H9 (cell line): ENCODE data around the gene SFRP5. TPM values are rescaled to one million over a fixed set of nuclear protein-coding genes. Genes with fewer than 3 reads are reported as not detected.

Experiments used
- DNase-seq: peaks from one replicate; pipeline ENCODE4 v3.0.0-alpha.2; 2017
- H2AFZ ChIP-seq: one replicate; pipeline ENCODE4 v1.6.1; 2013; ENCODE audit warnings: mild to moderate bottlenecking, low read length, control low read depth, moderate library complexity
- H2AK5ac ChIP-seq: 2 replicates; pipeline ENCODE4 v1.6.1; 2013; ENCODE audit warnings: low read length, control low read depth, mixed read lengths; ENCODE audit not compliant: insufficient read length
- H2BK120ac ChIP-seq: one replicate; pipeline ENCODE4 v1.6.1; 2013; ENCODE audit warnings: low read depth, mild to moderate bottlenecking, low read length, control low read depth, inconsistent platforms; ENCODE audit not compliant: poor library complexity, severe bottlenecking
- H2BK12ac ChIP-seq: 2 replicates; pipeline ENCODE4 v1.6.1; 2013; ENCODE audit warnings: low read length, control low read depth, mixed read lengths, low read depth; ENCODE audit not compliant: insufficient read length
- H2BK15ac ChIP-seq: 2 replicates; pipeline ENCODE4 v1.6.1; 2013; ENCODE audit warnings: low read depth, low read length, control low read depth
- H2BK20ac ChIP-seq: one replicate; pipeline ENCODE4 v1.6.1; 2013; ENCODE audit warnings: low read depth, mild to moderate bottlenecking, low read length, control low read depth, inconsistent platforms; ENCODE audit not compliant: poor library complexity, severe bottlenecking
- H2BK5ac ChIP-seq: 2 replicates; pipeline ENCODE4 v1.6.1; 2013; ENCODE audit warnings: low read length, control low read depth, mixed read lengths; ENCODE audit not compliant: insufficient read length
- H3K14ac ChIP-seq: 2 replicates; pipeline ENCODE4 v1.6.1; 2013; ENCODE audit warnings: low read length, control low read depth; ENCODE audit not compliant: insufficient read depth
- H3K18ac ChIP-seq: 2 replicates; pipeline ENCODE4 v1.6.1; 2013; ENCODE audit warnings: low read depth, mild to moderate bottlenecking, mixed read lengths, low read length, control low read depth; ENCODE audit not compliant: insufficient read length
- H3K23ac ChIP-seq: 2 replicates; pipeline ENCODE4 v1.6.1; 2013; ENCODE audit warnings: low read length, control low read depth, mixed read lengths, low read depth; ENCODE audit not compliant: insufficient read length
- H3K23me2 ChIP-seq: 2 replicates; pipeline ENCODE4 v1.6.1; 2013; ENCODE audit warnings: low read depth, mild to moderate bottlenecking, mixed read lengths, low read length, control low read depth; ENCODE audit not compliant: insufficient read length, poor library complexity, severe bottlenecking
- H3K27ac ChIP-seq: 2 replicates; pipeline ENCODE4 v1.5.1; 2013; ENCODE audit warnings: low read length, control low read depth, mixed read lengths, low read depth; ENCODE audit not compliant: insufficient read length
- H3K27me3 ChIP-seq: 2 replicates; pipeline ENCODE4 v1.6.1; 2013; ENCODE audit warnings: low read length, control low read depth, inconsistent platforms; ENCODE audit not compliant: insufficient read depth
- H3K4ac ChIP-seq: 2 replicates; pipeline ENCODE4 v1.6.1; 2013; ENCODE audit warnings: low read depth, mild to moderate bottlenecking, control low read depth, inconsistent platforms, low read length, moderate library complexity
- H3K4me1 ChIP-seq: 2 replicates; pipeline ENCODE4 v1.6.1; 2013; ENCODE audit warnings: low read length, control low read depth, inconsistent platforms; ENCODE audit not compliant: insufficient read depth
- H3K4me2 ChIP-seq: 2 replicates; pipeline ENCODE4 v1.6.1; 2013; ENCODE audit warnings: low read length, control low read depth, mixed read lengths; ENCODE audit not compliant: insufficient read length, insufficient read depth
- H3K56ac ChIP-seq: 2 replicates; pipeline ENCODE4 v1.6.1; 2013; ENCODE audit warnings: low read depth, mild to moderate bottlenecking, mixed read lengths, low read length, control low read depth; ENCODE audit not compliant: insufficient read length
- H3K79me1 ChIP-seq: 2 replicates; pipeline ENCODE4 v1.6.1; 2013; ENCODE audit warnings: low read depth, mild to moderate bottlenecking, moderate library complexity, low read length, control low read depth, inconsistent platforms; ENCODE audit not compliant: insufficient read depth, poor library complexity, severe bottlenecking
- H3K79me2 ChIP-seq: 2 replicates; pipeline ENCODE4 v1.6.1; 2013; ENCODE audit warnings: low read length, control low read depth, inconsistent platforms; ENCODE audit not compliant: insufficient read depth
- H3K9ac ChIP-seq: 2 replicates; pipeline ENCODE4 v1.6.1; 2013; ENCODE audit warnings: low read length, control low read depth, mixed read lengths; ENCODE audit not compliant: insufficient read length; ENCODE audit errors: extremely low read depth
- H3K9me3 ChIP-seq: one replicate; pipeline ENCODE4 v1.6.1; 2013; ENCODE audit warnings: low read depth, low read length, inconsistent platforms; ENCODE audit not compliant: control insufficient read depth
- H3T11ph ChIP-seq: one replicate; pipeline ENCODE4 v1.6.1; 2013; ENCODE audit warnings: mild to moderate bottlenecking, low read length, control low read depth, inconsistent platforms
- H4K20me1 ChIP-seq: one replicate; pipeline ENCODE4 v1.6.1; 2013; ENCODE audit not compliant: control insufficient read depth, insufficient read length, insufficient read depth
- H4K5ac ChIP-seq: 2 replicates; pipeline ENCODE4 v1.6.1; 2013; ENCODE audit warnings: low read depth, mild to moderate bottlenecking, mixed read lengths, low read length, control low read depth; ENCODE audit not compliant: insufficient read length
- H4K8ac ChIP-seq: replicated peaks from 2 replicates; pipeline ENCODE4 v1.6.1; 2013; ENCODE audit warnings: low read length, control low read depth, mixed read lengths, low read depth; ENCODE audit not compliant: insufficient read length
- H4K91ac ChIP-seq: 2 replicates; pipeline ENCODE4 v1.6.1; 2013; ENCODE audit warnings: low read depth, mild to moderate bottlenecking, moderate library complexity, mixed read lengths, low read length, control low read depth; ENCODE audit not compliant: insufficient read length
- H3K27ac Mint-ChIP-seq, 3 experiments: 2 replicates in 2 of 3; 3 replicates in 1 of 3; pipeline ENCODE4 v1.8.0; 2020 to 2021; ENCODE audit warnings: mixed read lengths in 3 of 3, mild to moderate bottlenecking in 1 of 3, moderate library complexity in 1 of 3
- H3K27me3 Mint-ChIP-seq: 2 replicates; pipeline ENCODE4 v1.8.0; 2021; ENCODE audit warnings: low read depth, mild to moderate bottlenecking, moderate library complexity, mixed read lengths
- H3K36me3 Mint-ChIP-seq, 3 experiments: 2 replicates in 2 of 3; 3 replicates in 1 of 3; pipeline ENCODE4 v1.8.0; 2020 to 2021; ENCODE audit warnings: low read depth in 3 of 3, mixed read lengths in 3 of 3; ENCODE audit not compliant: insufficient read depth in 1 of 3
- H3K4me1 Mint-ChIP-seq, 2 experiments: 2 replicates each; pipeline ENCODE4 v1.8.0; 2020; ENCODE audit warnings: mixed read lengths in 2 of 2
- H3K4me3 Mint-ChIP-seq, 2 experiments: 2 replicates in 1 of 2; 3 replicates in 1 of 2; pipeline ENCODE4 v1.8.0; 2020 to 2021; ENCODE audit warnings: mild to moderate bottlenecking in 2 of 2, mixed read lengths in 2 of 2, moderate library complexity in 1 of 2
- H3K9me3 Mint-ChIP-seq, 2 experiments: 2 replicates in 1 of 2; 3 replicates in 1 of 2; pipeline ENCODE4 v1.8.0; 2020; ENCODE audit warnings: mild to moderate bottlenecking in 2 of 2, mixed read lengths in 2 of 2, moderate library complexity in 1 of 2
- WGBS: extraction: QIAGEN DNeasy Blood & Tissue Kit; methylation state at CpG from one replicate; pipeline ENCODE4 v1.1.7; 2013; ENCODE audit warnings: missing lambda C conversion rate, low lambda C conversion rate, mixed read lengths; ENCODE audit not compliant: insufficient read length; ENCODE audit errors: extremely low coverage; 5-methylcytosine and 5-hydroxymethylcytosine counted together
- total RNA-seq: library from RNA; stranded (reverse); gene quantifications from 2 replicates; pipeline ENCODE4 v1.2.1, GENCODE V29; 2021
- TF ChIP-seq, protein P1 (sequence below): fragments of 200-600 bp; sonication (generic); conservative IDR thresholded peaks from 3 replicates; pipeline ENCODE4 v1.8.0; 2021; ENCODE audit warnings: antibody characterized with exemption, mild to moderate bottlenecking

Gene SFRP5
- total RNA-seq, 1 experiment from 2014 or later, result 1.7 TPM

DNA sequence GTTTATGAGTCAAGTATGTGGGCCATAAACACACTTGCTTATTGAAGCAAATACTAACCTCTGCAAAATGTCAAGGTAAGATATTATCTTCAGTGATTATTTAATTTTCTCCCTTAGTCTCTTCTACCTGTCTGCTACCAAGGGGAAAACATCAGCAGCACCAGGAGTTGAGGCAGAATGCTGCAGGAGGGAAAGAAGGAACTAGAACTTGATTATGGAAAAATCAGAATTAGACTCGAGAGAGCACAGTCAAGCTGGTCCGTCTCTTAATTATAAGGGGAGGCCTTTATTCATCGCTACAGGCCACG, 39.8 kb downstream of the SFRP5 start:
- Histone ChIP-seq H2BK120ac (no peak overlapping the region), H3K9ac (no peak overlapping the region), H3K79me1 (no peaks in the 10 kb centered on the region), H4K8ac (no peak overlapping the region), H3K14ac (no peak overlapping the region), H3K27ac (no peak overlapping the region), H3K23ac (no peak overlapping the region), H3K56ac (no peak overlapping the region), H3T11ph (no peak overlapping the region), H3K9me3 (peaks cover 4% of the 10 kb centered on the region), H3K79me2 (no peaks in the 10 kb centered on the region), H4K91ac (no peak overlapping the region), H2BK15ac (no peak overlapping the region), H4K20me1 (no peaks in the 10 kb centered on the region), H3K4me1 (no peaks in the 10 kb centered on the region), H3K4me2 (no peak overlapping the region), H3K4ac (no peak overlapping the region), H3K27me3 (peaks cover 17% of the 10 kb centered on the region; the same call in 1 of the 2 replicates), H2BK20ac (no peak overlapping the region), H4K5ac (no peak overlapping the region), H2AK5ac (no peak overlapping the region), H2BK5ac (no peak overlapping the region), H3K18ac (no peak overlapping the region), H3K23me2 (no peaks in the 10 kb centered on the region), H2AFZ (no peak overlapping the region), H2BK12ac (no peak overlapping the region)
- H3K36me3 Mint-ChIP-seq, result peaks cover 8 to 11% (median 8%) of the 10 kb centered on the region in 3 experiments; a peak in 6 of 7 replicates
- WGBS, result no CpG with 5 or more reads among the region's 4 CpGs
- no peak for DNase-seq
- H3K4me1 Mint-ChIP-seq, result peaks cover 0 to 3% of the 10 kb centered on the region in 2 experiments; a peak in 2 of 4 replicates
- H3K27ac Mint-ChIP-seq, result no peak overlapping the region; a peak in 1 of 7 replicates
- no peak overlapping the region for H3K4me3 Mint-ChIP-seq
- TF ChIP-seq, protein P1, sequence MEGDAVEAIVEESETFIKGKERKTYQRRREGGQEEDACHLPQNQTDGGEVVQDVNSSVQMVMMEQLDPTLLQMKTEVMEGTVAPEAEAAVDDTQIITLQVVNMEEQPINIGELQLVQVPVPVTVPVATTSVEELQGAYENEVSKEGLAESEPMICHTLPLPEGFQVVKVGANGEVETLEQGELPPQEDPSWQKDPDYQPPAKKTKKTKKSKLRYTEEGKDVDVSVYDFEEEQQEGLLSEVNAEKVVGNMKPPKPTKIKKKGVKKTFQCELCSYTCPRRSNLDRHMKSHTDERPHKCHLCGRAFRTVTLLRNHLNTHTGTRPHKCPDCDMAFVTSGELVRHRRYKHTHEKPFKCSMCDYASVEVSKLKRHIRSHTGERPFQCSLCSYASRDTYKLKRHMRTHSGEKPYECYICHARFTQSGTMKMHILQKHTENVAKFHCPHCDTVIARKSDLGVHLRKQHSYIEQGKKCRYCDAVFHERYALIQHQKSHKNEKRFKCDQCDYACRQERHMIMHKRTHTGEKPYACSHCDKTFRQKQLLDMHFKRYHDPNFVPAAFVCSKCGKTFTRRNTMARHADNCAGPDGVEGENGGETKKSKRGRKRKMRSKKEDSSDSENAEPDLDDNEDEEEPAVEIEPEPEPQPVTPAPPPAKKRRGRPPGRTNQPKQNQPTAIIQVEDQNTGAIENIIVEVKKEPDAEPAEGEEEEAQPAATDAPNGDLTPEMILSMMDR, result no peak
- H3K27me3 Mint-ChIP-seq, result peaks cover 33% of the 10 kb centered on the region
- peaks cover 15 to 16% of the 10 kb centered on the region in 2 experiments for H3K9me3 Mint-ChIP-seq
